Neural progenitor cell (in vitro differentiated cells): ENCODE measurements around the gene MUC6. TPM values are rescaled to one million over a fixed set of nuclear protein-coding genes. Genes with fewer than 3 reads are reported as not detected.

Experiments
- DNase-seq: peaks from one replicate; pipeline ENCODE4 v3.0.0-alpha.2; 2016; ENCODE audit warnings: low spot score
- H2AFZ ChIP-seq: fragments of 200-600 bp; sonication (generic); replicated peaks from 2 replicates; pipeline ENCODE4 v1.6.1; 2016; ENCODE audit warnings: antibody characterized with exemption
- H3F3A ChIP-seq: fragments of 200-600 bp; sonication (generic); 2 replicates; pipeline ENCODE4 v1.6.1; 2016; ENCODE audit warnings: antibody characterized with exemption, low read depth
- H3K27ac ChIP-seq: fragments of 200-600 bp; sonication (generic); 2 replicates; pipeline ENCODE4 v1.5.1; 2016; ENCODE audit warnings: mild to moderate bottlenecking
- H3K27me3 ChIP-seq: fragments of 200-600 bp; sonication (generic); 2 replicates; pipeline ENCODE4 v1.6.1; 2016; ENCODE audit warnings: mild to moderate bottlenecking, moderate library complexity
- H3K36me3 ChIP-seq: fragments of 200-600 bp; sonication (generic); 2 replicates; pipeline ENCODE4 v1.5.1; 2016
- H3K4me1 ChIP-seq: fragments of 200-600 bp; sonication (generic); 2 replicates; pipeline ENCODE4 v1.6.1; 2016; ENCODE audit warnings: mixed run types
- H3K4me2 ChIP-seq: fragments of 200-600 bp; sonication (generic); 2 replicates; pipeline ENCODE4 v1.6.1; 2016
- H3K4me3 ChIP-seq: fragments of 200-600 bp; sonication (generic); 2 replicates; pipeline ENCODE4 v1.5.1; 2016
- H3K79me2 ChIP-seq: fragments of 200-600 bp; sonication (generic); 2 replicates; pipeline ENCODE4 v1.6.1; 2016; ENCODE audit warnings: low read depth
- H3K9ac ChIP-seq: fragments of 200-600 bp; sonication (generic); 2 replicates; pipeline ENCODE4 v1.6.1; 2016
- H3K9me3 ChIP-seq: fragments of 200-600 bp; sonication (generic); 2 replicates; pipeline ENCODE4 v1.5.1; 2016; ENCODE audit warnings: low read depth
- H4K20me1 ChIP-seq: fragments of 200-600 bp; sonication (generic); 2 replicates; pipeline ENCODE4 v1.6.1; 2016; ENCODE audit warnings: low read depth
- H3K27ac Mint-ChIP-seq: 3 replicates; pipeline ENCODE4 v1.8.0; 2021; ENCODE audit warnings: mixed read lengths
- H3K27me3 Mint-ChIP-seq: 2 replicates; pipeline ENCODE4 v1.8.0; 2022; ENCODE audit warnings: low read depth, mild to moderate bottlenecking, inconsistent platforms, moderate library complexity, mixed read lengths; ENCODE audit not compliant: insufficient read depth
- H3K36me3 Mint-ChIP-seq: 3 replicates; pipeline ENCODE4 v1.8.0; 2021; ENCODE audit warnings: mixed read lengths
- H3K4me1 Mint-ChIP-seq: 3 replicates; pipeline ENCODE4 v1.8.0; 2021; ENCODE audit warnings: mixed read lengths
- H3K4me3 Mint-ChIP-seq: 3 replicates; pipeline ENCODE4 v1.8.0; 2021; ENCODE audit warnings: mild to moderate bottlenecking, moderate library complexity, mixed read lengths
- H3K9me3 Mint-ChIP-seq: 3 replicates; pipeline ENCODE4 v1.8.0; 2020; ENCODE audit warnings: mixed read lengths
- EZH2 ChIP-seq: fragments of 200-600 bp; sonication (generic); IDR thresholded peaks from 2 replicates; pipeline ENCODE4 v1.6.1; 2017; ENCODE audit warnings: antibody characterized with exemption, mild to moderate bottlenecking, moderate library complexity
- EZH2phosphoT487 ChIP-seq: fragments of 200-600 bp; sonication (generic); IDR thresholded peaks from 2 replicates; pipeline ENCODE4 v1.6.1; 2017; ENCODE audit warnings: antibody characterized with exemption
- total RNA-seq: library from RNA; depleted of rRNA; stranded (reverse); fragments of >200 nt; gene quantifications from 2 replicates; pipeline ENCODE4 v1.2.3, GENCODE V29; 2015; ENCODE audit warnings: low replicate concordance
- TF ChIP-seq, protein P1 (sequence below): fragments of 200-600 bp; sonication (generic); IDR thresholded peaks from 2 replicates; pipeline ENCODE4 v1.5.1; 2017; ENCODE audit warnings: antibody characterized with exemption, mild to moderate bottlenecking

MUC6 gene
- total RNA-seq, 1 donor from 2014 or later: not detected

DNA sequence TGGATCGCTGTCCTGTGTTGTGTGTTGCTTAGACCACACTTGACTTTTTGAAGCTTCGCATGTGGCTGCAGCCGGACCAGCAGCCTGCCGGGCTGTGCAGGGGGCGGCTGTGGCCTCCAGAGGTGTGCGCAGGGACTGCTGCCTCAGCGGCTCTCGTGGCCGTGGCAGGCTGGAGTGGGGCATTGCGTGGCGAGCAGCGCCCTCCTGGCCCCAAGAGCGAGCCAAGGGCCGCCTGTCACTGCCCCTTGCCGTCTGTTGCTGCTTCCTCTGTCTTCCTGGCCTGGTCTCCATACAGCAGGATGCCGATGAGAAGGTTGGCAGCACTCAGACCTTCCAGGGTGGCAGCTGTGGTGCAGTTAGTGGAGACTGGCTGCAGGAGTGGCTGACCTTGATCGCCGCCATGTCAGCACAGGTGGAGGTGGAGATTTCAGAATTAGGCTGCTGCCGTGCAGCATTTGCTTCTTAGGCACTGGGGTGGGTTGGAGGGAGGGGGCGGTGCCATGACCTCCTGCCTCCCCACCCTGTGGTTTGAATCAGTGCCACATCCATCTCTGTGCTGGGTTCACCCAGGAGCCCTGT, 34.0 kb downstream of the MUC6 start:
- Histone ChIP-seq H3K4me1 (no peaks in the 10 kb centered on the region), H3F3A (no peaks in the 10 kb centered on the region), H3K27me3 (no peaks in the 10 kb centered on the region), H3K9me3 (no peaks in the 10 kb centered on the region), H2AFZ (no peak overlapping the region), H3K79me2 (no peaks in the 10 kb centered on the region), H3K4me3 (no peak overlapping the region), H3K27ac (no peak overlapping the region), H3K36me3 (no peaks in the 10 kb centered on the region), H4K20me1 (peaks cover 16% of the 10 kb centered on the region), H3K4me2 (no peak overlapping the region), H3K9ac (no peak overlapping the region)
- Mint-ChIP-seq H3K4me3 (no peak overlapping the region), H3K9me3 (no peaks in the 10 kb centered on the region), H3K27ac (no peak overlapping the region), H3K27me3 (peaks cover 8% of the 10 kb centered on the region), H3K36me3 (peaks cover 25% of the 10 kb centered on the region), H3K4me1 (peaks cover 11% of the 10 kb centered on the region)
- TF ChIP-seq EZH2 (no peak), EZH2phosphoT487 (no peak)
- TF ChIP-seq, protein P1, sequence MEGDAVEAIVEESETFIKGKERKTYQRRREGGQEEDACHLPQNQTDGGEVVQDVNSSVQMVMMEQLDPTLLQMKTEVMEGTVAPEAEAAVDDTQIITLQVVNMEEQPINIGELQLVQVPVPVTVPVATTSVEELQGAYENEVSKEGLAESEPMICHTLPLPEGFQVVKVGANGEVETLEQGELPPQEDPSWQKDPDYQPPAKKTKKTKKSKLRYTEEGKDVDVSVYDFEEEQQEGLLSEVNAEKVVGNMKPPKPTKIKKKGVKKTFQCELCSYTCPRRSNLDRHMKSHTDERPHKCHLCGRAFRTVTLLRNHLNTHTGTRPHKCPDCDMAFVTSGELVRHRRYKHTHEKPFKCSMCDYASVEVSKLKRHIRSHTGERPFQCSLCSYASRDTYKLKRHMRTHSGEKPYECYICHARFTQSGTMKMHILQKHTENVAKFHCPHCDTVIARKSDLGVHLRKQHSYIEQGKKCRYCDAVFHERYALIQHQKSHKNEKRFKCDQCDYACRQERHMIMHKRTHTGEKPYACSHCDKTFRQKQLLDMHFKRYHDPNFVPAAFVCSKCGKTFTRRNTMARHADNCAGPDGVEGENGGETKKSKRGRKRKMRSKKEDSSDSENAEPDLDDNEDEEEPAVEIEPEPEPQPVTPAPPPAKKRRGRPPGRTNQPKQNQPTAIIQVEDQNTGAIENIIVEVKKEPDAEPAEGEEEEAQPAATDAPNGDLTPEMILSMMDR: no peak
- DNase-seq: no peak

DNA sequence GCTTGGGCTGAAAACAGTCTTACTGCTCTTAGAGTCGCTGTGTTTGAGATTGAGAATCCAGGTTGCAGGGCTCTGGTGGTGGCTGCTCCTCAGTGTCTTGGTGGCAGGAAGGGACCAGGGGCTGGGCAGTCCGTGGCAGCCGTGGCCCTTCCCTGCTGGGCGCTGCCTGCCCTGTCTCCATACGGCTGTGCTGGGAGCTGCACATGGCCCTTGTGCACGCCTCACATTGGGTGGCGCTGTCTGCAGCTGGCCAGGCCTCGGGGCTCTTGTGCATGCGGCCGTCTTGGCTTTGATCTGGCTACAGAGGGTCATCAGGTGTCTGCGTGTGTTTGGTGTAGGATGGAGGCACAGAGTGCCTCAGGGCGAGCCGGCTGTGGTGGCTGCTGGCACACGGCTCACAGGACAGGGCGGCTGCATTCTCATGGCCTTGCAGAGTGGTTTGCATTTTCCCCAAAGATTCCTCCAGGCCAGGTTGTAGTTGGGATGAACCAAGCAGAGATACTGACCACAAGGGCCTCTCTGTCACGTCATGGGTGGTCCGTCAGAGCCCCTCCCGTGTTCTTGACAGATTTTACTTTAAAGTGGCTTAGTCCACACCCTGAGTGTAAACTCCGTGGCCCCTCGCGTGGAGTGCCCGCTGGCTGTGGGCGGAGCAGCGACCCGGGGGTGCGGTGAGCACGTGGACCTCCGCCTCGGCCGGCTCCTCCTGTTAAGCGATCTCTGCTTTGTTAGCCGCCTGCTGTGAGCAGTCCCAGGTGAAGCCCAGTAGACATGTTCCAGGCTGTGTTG, 34.7 kb downstream of the MUC6 start:
- Mint-ChIP-seq H3K27me3 (peaks cover 8% of the 10 kb centered on the region), H3K36me3 (peaks cover 25% of the 10 kb centered on the region), H3K4me3 (no peak overlapping the region), H3K27ac (peak overlapping the region; percentile 43), H3K9me3 (no peaks in the 10 kb centered on the region), H3K4me1 (peaks cover 9% of the 10 kb centered on the region)
- H3K79me2 ChIP-seq: no peaks in the 10 kb centered on the region
- H3K27ac ChIP-seq: no peak overlapping the region
- H3F3A ChIP-seq: no peaks in the 10 kb centered on the region
- H3K4me2 ChIP-seq: no peak overlapping the region
- DNase-seq: no peak
- H4K20me1 ChIP-seq: peaks cover 16% of the 10 kb centered on the region
- no peak overlapping the region for H3K4me3 ChIP-seq
- H3K9me3 ChIP-seq: no peaks in the 10 kb centered on the region
- no peaks in the 10 kb centered on the region for H3K4me1 ChIP-seq
- H3K9ac ChIP-seq: no peak overlapping the region
- H3K27me3 ChIP-seq: no peaks in the 10 kb centered on the region
- no peak overlapping the region for H2AFZ ChIP-seq
- no peaks in the 10 kb centered on the region for H3K36me3 ChIP-seq
- TF ChIP-seq EZH2phosphoT487 (no peak), EZH2 (no peak)
- TF ChIP-seq, protein P1: no peak

- Mint-ChIP-seq H3K4me1 (peaks cover 12% of the 10 kb centered on the region), H3K27me3 (peaks cover 8% of the 10 kb centered on the region), H3K36me3 (peaks cover 23% of the 10 kb centered on the region), H3K9me3 (no peaks in the 10 kb centered on the region), H3K27ac (peak overlapping the region; percentile 2), H3K4me3 (no peak overlapping the region)
- H3K36me3 ChIP-seq: no peaks in the 10 kb centered on the region
- no peak for DNase-seq
- TF ChIP-seq, protein P1: no peak
- no peak for TF ChIP-seq EZH2
- TF ChIP-seq EZH2phosphoT487: no peak
- no peaks in the 10 kb centered on the region for H3K4me1 ChIP-seq
- H3K9ac ChIP-seq: no peak overlapping the region
- no peak overlapping the region for H2AFZ ChIP-seq
- no peaks in the 10 kb centered on the region for H3K79me2 ChIP-seq
- no peak overlapping the region for H3K4me2 ChIP-seq
- no peaks in the 10 kb centered on the region for H3K9me3 ChIP-seq
- H3F3A ChIP-seq: no peaks in the 10 kb centered on the region
- H3K4me3 ChIP-seq: no peak overlapping the region
- H3K27ac ChIP-seq: no peak overlapping the region
- H4K20me1 ChIP-seq: peaks cover 24% of the 10 kb centered on the region
- H3K27me3 ChIP-seq: no peaks in the 10 kb centered on the region
Observed at GRCh38 chr11:1000357-1001278, 35.9 kb downstream of the MUC6 start.
